Measurements from ENCODE around the gene PTGIS. TPM values are rescaled to one million over a fixed set of nuclear protein-coding genes. Genes with fewer than 3 reads are reported as not detected.

Gene PTGIS
- total RNA-seq, 1 donor from 2014 or later = 22.7 TPM

- intact Hi-C loops (cut with micrococcal nuclease) = loop anchor here (10.0 kb wide), 1 partner anchor 95 kb away; no protein-coding TSS in a partner anchor
These were observed 88.2 kb downstream of the PTGIS start for GRCh38 chr20:49479785-49480184.

- intact Hi-C loops (cut with micrococcal nuclease) = no loop called here
These were observed 88.9 kb downstream of the PTGIS start for GRCh38 chr20:49478754-49479689.

GRCh38 chr20:49478266-49478665, 89.7 kb downstream of the PTGIS start:
- intact Hi-C loops (cut with micrococcal nuclease) = no loop called here

- intact Hi-C loops (cut with micrococcal nuclease) = no loop called here
These were observed 90.7 kb downstream of the PTGIS start for GRCh38 chr20:49477200-49477599.

- intact Hi-C loops (cut with micrococcal nuclease) = no loop called here
These were observed 92.0 kb downstream of the PTGIS start for GRCh38 chr20:49476016-49476355.

- intact Hi-C loops (cut with micrococcal nuclease) = no loop called here
These were observed 92.5 kb downstream of the PTGIS start for GRCh38 chr20:49475292-49476015.

GRCh38 chr20:49471397-49471796, 96.5 kb downstream of the PTGIS start:
- intact Hi-C loops (cut with micrococcal nuclease) = no loop called here

GRCh38 chr20:49470922-49471321, 97.0 kb downstream of the PTGIS start:
- intact Hi-C loops (cut with micrococcal nuclease) = no loop called here

GRCh38 chr20:49469060-49469459, 98.9 kb downstream of the PTGIS start:
- intact Hi-C loops (cut with micrococcal nuclease) = no loop called here

GRCh38 chr20:49468412-49468811, 99.5 kb downstream of the PTGIS start:
- intact Hi-C loops (cut with micrococcal nuclease) = no loop called here

- intact Hi-C loops (cut with micrococcal nuclease) = no loop called here
These were observed 101.6 kb downstream of the PTGIS start for GRCh38 chr20:49466114-49466912.

GRCh38 chr20:49464556-49464955, 103.4 kb downstream of the PTGIS start:
- intact Hi-C loops (cut with micrococcal nuclease) = no loop called here

- intact Hi-C loops (cut with micrococcal nuclease) = no loop called here
These were observed 105.3 kb downstream of the PTGIS start for GRCh38 chr20:49462626-49463025.

GRCh38 chr20:49461894-49462620, 105.9 kb downstream of the PTGIS start:
- intact Hi-C loops (cut with micrococcal nuclease) = no loop called here

- intact Hi-C loops (cut with micrococcal nuclease) = no loop called here
These were observed 107.0 kb downstream of the PTGIS start for GRCh38 chr20:49460916-49461315.

GRCh38 chr20:49460131-49460530, 107.8 kb downstream of the PTGIS start:
- intact Hi-C loops (cut with micrococcal nuclease) = no loop called here

- intact Hi-C loops (cut with micrococcal nuclease) = no loop called here
These were observed 108.3 kb downstream of the PTGIS start for GRCh38 chr20:49459684-49460083.

- intact Hi-C loops (cut with micrococcal nuclease) = no loop called here
These were observed 110.5 kb downstream of the PTGIS start for GRCh38 chr20:49457444-49457843.

- intact Hi-C loops (cut with micrococcal nuclease) = no loop called here
These were observed 111.3 kb downstream of the PTGIS start for GRCh38 chr20:49456646-49457045.

GRCh38 chr20:49455691-49456090, 112.2 kb downstream of the PTGIS start:
- intact Hi-C loops (cut with micrococcal nuclease) = no loop called here

All from T-helper 2 cell treated with Interferon-gamma antibody and Interleukin-4, amounts not matched to agents 100 ng/mL and 5 ng/mL, for 36 hours (primary cell).